AG04449 (cell line): Measurements from ENCODE around the gene OTX2.

Experiments used
- CTCF ChIA-PET: fragments of 350-600 bp; formaldehyde crosslinking; extraction: SDS; loops from one replicate; lab custom pipeline; 2021; ENCODE audit warnings: antibody characterized with exemption; lab: Yijun Ruan, JAX
- POLR2A ChIA-PET: fragments of 400-600, 350-600 bp; formaldehyde crosslinking; extraction: SDS; loops from one replicate; lab custom pipeline; 2020; ENCODE audit warnings: antibody characterized with exemption, inconsistent platforms; lab: Yijun Ruan, JAX
- DNase-seq: peaks from one replicate; pipeline ENCODE4 v3.0.0-alpha.2; 2010; ENCODE audit warnings: low read depth, low spot score
- H3K4me3 ChIP-seq: 2 replicates; pipeline ENCODE4 v1.5.1; 2011; ENCODE audit warnings: low read depth, mild to moderate bottlenecking, control low read depth, low read length
- CTCF ChIP-seq: IDR thresholded peaks from one replicate; pipeline ENCODE4 v1.5.1; 2011; ENCODE audit warnings: mild to moderate bottlenecking, moderate library complexity, low read length, control low read depth, inconsistent platforms; ENCODE audit not compliant: insufficient read depth; ENCODE audit errors: missing control alignments

OTX2 gene

GRCh38 chr14:56844406-56845002 is 34.2 kb upstream of the OTX2 start:
- no peak overlapping the region for H3K4me3 ChIP-seq
- no peak for DNase-seq
- TF ChIP-seq CTCF, result no peak
- ChIA-PET CTCF (no interaction called here), POLR2A (no interaction called here)

GRCh38 chr14:56841611-56842010 is 31.3 kb upstream of the OTX2 start:
- CTCF ChIA-PET, result no interaction called here
- DNase-seq, result no peak
- TF ChIP-seq CTCF, result no peak
- POLR2A ChIA-PET, result no interaction called here
- no peak overlapping the region for H3K4me3 ChIP-seq

- no peak for DNase-seq
- no peak for TF ChIP-seq CTCF
- no peak overlapping the region for H3K4me3 ChIP-seq
- ChIA-PET CTCF (no interaction called here), POLR2A (no interaction called here)
These were observed 29.9 kb upstream of the OTX2 start for GRCh38 chr14:56840221-56840620.

GRCh38 chr14:56829151-56829550 is 18.9 kb upstream of the OTX2 start:
- H3K4me3 ChIP-seq, result no peak overlapping the region
- CTCF ChIA-PET, result no interaction called here
- POLR2A ChIA-PET, result no interaction called here
- no peak for DNase-seq
- TF ChIP-seq CTCF, result no peak

GRCh38 chr14:56826214-56826613 is 15.9 kb upstream of the OTX2 start:
- H3K4me3 ChIP-seq, result no peak overlapping the region
- DNase-seq, result no peak
- POLR2A ChIA-PET, result no interaction called here
- CTCF ChIA-PET, result no interaction called here
- TF ChIP-seq CTCF, result no peak

- CTCF ChIA-PET, result no interaction called here
- POLR2A ChIA-PET, result no interaction called here
- no peak overlapping the region for H3K4me3 ChIP-seq
- TF ChIP-seq CTCF, result no peak
- DNase-seq, result no peak
These were observed 11.7 kb upstream of the OTX2 start for GRCh38 chr14:56821805-56822610.
